Ureter (tissue), 1 donor: ENCODE data around the gene RPS10. TPM values are rescaled to one million over a fixed set of nuclear protein-coding genes. Genes with fewer than 3 reads are reported as not detected.
"Not testable (repeated sequence)": the region's sequence is repeated elsewhere in the genome, so short reads cannot be mapped to it uniquely, and the experiment has no call there.

Experiments used
- DNase-seq: peaks from one replicate; pipeline ENCODE4 v3.0.0-alpha.2; 2020; ENCODE audit warnings: low spot score
- total RNA-seq: library from RNA; stranded (reverse); gene quantifications from one replicate; pipeline ENCODE4 v1.2.4, GENCODE V29; 2023
- donor health status: DM: yes; HTN: yes; CAD: no.

The RPS10 gene
- total RNA-seq, 1 donor from 2014 or later = 1,781 TPM

GRCh38 chr6:34373511-34373910 is 52.4 kb downstream of the RPS10 start:
- DNase-seq = no peak

GRCh38 chr6:34371865-34372264 is 54.0 kb downstream of the RPS10 start:
- DNase-seq = not testable (repeated sequence)

DNA sequence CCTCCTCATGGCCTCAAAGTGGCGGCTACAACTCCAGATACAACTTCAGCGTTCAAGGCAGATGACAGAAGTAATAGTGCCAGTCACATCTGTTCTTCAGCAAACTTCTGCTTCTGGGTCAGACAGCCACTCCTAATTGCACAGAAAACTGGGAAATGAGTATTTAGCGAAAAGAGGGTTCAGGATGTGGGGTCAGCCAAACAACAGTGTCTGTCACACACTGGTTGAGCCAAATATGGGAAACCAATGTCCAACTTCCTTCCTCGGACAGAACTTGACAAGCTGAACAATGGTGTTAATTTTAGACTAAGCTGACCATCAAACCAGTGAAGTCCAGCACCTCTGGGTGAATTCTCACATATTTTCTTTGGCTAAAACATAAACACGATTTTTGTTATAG is 55.5 kb downstream of the RPS10 start:
- no peak for DNase-seq

DNA sequence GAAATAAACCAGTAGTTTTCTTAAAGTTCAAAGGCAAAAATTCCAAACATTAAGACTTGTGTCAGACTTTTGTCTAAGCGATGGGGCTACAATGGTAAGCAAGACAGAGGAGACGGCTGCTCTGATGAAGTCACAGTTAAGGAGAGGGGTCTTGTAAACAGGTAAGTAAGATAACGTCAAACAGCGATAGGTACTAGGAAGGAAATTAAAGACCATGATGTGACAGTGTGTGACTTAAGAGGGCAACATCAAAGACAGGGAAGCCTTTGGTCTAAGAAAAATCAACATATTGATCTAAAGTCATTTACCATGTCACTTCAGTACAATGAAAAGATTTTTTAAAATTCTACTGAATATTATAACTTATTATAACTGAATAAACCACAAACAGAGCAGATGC is 56.5 kb downstream of the RPS10 start:
- DNase-seq = no peak

Other genes starting within 250 kb of the RPS10 start
- gene HMGA1, start 189.2 kb downstream of the RPS10 start, total RNA-seq = 88.0 TPM
- 43.2 TPM for gene SMIM29, start 177.1 kb downstream of the RPS10 start, total RNA-seq
- gene NUDT3, start 33.4 kb downstream of the RPS10 start, total RNA-seq = 57.0 TPM
- 1.9 TPM for gene PACSIN1, start 40.0 kb upstream of the RPS10 start, total RNA-seq
- 3.5 TPM for gene SPDEF, start 130.3 kb upstream of the RPS10 start, total RNA-seq